ENCODE results near the gene CDT1.

CDT1 gene

DNA sequence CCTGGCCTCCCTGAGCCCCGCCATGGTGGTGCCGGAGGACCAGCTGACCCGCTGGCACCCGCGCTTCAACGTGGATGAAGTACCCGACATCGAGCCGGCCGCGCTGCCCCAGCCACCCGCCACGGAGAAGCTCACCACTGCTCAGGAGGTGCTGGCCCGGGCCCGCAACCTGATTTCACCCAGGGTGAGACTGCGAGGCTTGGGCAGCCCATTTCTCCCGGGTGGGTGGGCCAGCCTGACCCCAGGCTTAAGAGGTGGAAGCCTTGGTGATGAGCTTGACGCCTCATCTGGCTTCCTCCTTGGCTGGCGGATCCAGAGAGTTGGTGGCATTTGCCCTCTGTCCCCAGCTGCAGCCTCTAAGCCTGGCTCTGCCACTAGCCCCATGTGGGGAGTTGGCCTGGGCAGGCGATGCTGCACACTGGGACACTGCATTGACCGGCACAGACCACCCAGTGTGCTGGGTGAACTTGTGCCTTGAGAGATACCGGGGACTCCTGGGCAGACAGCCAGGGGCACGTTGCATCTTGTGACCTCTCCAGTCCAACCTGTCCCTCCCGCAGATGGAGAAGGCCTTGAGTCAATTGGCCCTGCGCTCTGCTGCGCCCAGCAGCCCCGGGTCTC is 3.0 kb downstream of the CDT1 start:
- no peak for DNase-seq

- no peak for DNase-seq
These were observed 3.6 kb downstream of the CDT1 start for GRCh38 chr16:88807142-88807625.

GRCh38 chr16:88807626-88808453 is 4.3 kb downstream of the CDT1 start:
- DNase-seq, result no peak

GRCh38 chr16:88809068-88809675 is 5.6 kb downstream of the CDT1 start:
- DNase-seq, result no peak

GRCh38 chr16:88809676-88810165 is 6.1 kb downstream of the CDT1 start:
- DNase-seq, result no peak

GRCh38 chr16:88810166-88810911 is 6.8 kb downstream of the CDT1 start:
- no peak for DNase-seq

- peak; percentile 68 for DNase-seq
These were observed 7.6 kb downstream of the CDT1 start for GRCh38 chr16:88810912-88811768.

DNA sequence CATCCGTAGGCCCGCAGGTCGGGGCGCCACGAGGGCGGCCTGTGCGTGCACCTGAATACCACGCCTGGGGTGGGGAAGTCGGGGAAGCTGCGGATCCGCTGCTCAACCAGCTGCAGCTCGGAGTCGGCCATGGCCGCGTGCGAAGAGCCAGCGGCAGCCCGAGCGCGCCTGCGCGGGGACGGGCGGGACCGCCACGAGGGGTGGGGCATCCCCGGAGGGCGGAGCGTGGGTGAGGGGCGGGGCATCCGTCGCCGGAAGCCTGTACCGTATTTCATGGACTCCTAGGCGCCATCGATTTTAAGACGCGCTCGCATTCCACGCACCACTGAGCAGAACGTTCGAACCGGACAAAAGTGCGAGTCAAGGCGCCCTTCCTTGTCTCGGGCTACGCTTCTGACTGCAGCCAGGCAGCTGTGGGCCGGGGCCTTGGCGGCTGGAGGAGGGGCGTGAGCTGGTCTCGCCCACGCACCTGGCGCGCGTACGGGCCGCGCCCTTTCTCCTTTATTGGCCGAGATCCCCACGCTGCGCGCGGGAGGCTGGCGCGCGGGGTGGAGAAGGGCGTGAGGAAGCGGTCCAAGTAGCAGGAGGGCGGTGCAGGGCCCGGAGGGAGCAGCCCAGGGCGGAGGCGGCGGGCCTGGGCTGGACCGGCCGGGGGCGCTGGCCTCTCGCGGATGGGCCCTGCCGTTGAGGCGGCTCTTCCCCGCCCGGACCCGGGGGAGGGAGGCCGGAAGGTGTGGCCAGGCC is 8.4 kb downstream of the CDT1 start, which contains the start of gene APRT:
APRT (minus strand) TSS at position 160 of the 744 bp plus-strand sequence; CDS start at position 131, 29 bp downstream.
- peak; percentile 84 for DNase-seq

- DNase-seq, result no peak
These were observed 9.1 kb downstream of the CDT1 start for GRCh38 chr16:88812513-88813268.

DNA sequence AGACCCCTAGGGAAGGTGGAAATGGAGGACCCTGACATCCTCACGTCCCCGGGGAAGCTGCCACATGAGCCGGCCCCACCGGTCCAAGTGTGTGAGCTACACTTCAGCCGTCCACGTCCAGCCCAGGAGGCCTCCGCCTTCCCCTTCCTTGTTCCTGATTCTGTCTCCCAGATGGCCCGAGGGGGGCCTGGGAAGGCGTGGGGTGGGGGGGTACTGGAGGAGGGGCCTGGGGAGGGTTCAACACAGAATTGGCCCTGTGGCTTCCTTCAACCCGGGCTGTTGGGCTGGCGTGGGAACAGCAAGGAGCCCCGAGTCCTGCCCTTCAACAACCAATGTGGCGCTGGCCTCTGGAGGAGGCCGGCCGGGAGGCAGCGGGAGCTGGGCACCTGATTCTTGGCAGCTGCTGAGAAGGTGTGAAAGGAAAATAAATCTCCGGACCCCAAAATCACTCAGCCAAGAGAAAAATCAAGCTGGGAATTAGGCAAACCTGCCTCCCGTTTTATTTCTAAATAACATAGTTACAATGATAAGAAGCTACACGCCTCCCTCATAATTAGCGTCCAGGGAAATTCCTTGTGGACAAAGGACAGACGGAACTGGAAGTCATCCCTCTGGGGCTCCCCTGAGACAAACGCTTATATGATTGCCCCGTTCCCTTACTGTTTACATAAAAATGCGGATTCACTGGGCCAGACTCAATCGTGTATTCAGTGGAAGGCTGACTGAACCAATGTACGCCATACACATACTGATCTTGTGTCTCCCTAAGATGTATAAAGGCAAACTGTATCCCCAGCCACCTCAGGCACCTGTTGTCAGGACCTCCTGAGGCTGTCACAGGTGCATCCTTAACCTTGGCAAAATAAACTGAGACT is 9.9 kb downstream of the CDT1 start:
- DNase-seq, result no peak

DNA sequence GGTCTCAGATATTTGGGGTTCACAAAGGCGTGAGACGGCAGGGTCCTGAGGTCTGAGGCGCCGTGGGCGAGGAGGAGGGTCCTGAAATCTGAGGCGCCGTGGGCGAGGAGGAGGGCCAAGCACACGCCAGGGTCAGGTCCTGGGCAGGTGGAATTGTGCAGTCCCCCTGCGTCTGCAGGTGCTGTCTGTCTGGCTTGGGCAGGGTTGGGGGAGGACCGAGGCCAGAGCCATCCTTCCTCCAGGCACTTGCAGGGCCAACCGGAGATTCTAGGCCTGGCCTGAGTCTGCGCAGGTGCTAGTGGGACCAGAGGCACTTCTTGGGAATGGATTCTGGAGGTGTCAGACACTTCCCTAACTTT is 10.5 kb downstream of the CDT1 start:
- DNase-seq, result no peak

- DNase-seq, result no peak
These were observed 11.6 kb downstream of the CDT1 start for GRCh38 chr16:88815227-88815626.

- peak; percentile 26 for DNase-seq
These were observed 12.5 kb downstream of the CDT1 start for GRCh38 chr16:88815901-88816589.

GRCh38 chr16:88816736-88817535 is 13.3 kb downstream of the CDT1 start:
- no peak for DNase-seq

GRCh38 chr16:88817785-88818574 is 14.4 kb downstream of the CDT1 start:
- DNase-seq, result no peak

GRCh38 chr16:88818575-88818874 is 14.9 kb downstream of the CDT1 start:
- DNase-seq, result no peak

DNA sequence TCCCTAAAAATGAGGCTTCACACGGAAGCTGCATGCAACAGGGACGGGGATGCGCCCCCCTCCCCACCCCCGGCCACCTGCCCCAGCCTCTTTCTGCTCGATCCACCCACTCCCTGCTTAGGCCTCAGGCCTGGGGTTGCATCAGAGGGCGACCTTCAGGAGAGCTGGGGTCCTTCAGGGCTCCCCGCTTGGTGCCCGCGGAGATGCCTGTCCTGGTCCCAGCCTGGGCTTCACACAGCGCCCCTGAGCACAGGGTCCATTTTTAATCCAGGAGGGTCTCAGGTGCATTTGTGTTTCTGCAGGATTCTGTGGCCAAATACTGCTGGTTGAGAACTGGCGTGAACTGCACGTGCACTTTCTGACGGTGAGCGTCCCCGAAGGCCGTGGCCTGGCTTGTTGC is 15.5 kb downstream of the CDT1 start:
- no peak for DNase-seq
